ENCODE data around the gene SAMD11.
"Not testable (repeated sequence)": the region's sequence is repeated elsewhere in the genome, so short reads cannot be mapped to it uniquely, and the experiment has no call there.

Gene SAMD11

DNA sequence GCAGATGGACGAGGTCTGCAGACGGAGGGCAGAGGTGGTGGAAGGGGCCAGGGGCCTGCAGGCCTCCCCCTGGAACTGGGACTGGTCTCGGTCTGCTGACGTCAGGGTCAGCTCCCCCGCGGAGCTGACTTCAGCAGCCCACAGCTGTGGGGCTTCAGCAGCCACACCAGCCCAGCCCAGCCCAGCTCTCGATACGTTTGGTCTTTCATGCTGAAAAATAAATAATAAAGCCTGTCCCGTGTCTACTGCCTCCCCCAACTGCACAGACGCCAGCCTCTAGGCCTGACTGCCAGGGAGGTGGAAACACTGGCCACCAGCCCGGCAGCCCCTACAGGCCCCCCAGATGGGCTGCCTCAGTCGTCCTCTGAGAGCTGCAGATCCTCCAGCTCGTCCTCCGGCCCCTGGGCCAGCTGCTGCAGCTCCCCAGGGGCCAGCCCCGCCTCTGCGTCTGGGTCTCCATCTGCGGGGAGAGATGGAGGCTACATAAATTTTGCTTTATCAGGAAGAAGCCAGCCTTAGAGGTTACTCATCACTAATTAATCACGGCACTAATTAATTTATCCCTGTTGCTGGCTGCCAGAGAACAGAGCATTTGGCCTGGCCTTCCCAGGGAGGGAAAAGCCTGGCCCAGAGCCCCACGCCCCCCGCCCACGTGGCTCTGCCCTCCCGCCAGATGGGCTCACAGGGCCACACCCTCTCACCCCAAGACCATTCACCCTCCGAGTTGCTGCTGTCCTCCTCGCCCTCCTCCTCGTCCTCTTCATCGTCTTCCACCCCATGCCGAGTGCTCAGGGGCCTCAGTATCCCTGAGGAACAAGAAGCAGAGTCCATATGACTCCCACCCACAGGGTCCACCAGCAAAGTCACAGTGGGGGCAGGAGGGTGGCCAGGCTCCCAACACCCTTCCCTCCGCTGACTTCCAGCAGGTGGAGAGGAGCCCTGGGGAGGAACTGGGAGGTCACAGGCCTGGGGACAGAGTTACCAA is 20.9 kb downstream of the SAMD11 start:
- no peak for DNase-seq (ENCODE audit: low read depth in 2 of 2)

DNA sequence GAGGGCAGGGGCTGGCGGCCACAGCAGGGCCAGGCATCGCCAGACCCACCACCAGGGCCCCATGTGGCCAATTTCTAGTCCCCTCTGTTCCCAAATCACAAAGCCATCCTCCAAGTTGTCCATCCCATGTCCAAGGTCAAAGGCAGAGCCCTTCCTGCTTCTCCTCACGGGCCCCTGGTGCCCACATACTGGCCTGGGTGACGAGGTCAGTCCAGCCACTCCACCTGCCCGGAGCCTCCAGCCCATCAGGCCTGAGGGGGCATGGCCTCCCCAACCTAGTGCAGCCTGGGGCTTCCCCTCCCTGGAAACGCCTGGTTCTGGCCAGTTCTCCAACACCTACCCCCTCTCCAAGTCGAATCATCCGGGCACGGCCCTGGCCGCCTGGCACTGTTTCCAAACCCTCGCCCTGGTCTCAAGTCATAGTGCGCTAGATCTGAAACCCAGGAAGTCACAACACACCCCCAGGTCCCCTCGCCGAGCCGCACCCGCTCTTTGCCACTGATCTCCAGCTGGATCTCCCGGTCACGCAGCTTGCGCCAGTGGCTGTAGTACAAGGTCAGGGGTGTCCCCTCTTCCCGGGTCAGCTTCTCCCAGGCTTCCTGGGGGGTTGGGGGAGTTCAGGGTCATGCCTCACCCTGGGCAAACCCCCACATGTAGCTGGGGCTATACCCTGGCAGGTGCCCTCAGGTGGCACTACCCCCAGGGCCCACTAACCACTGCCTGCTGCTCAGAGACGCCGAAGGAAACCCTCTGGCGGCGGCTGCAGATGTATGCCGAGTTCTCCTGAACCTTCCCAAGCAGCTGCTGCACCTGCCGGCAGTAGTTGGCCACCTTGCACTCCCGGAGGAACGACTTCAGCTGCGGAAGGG is 22.2 kb downstream of the SAMD11 start:
- DNase-seq (ENCODE audit: low read depth in 2 of 2), result no peak

DNA sequence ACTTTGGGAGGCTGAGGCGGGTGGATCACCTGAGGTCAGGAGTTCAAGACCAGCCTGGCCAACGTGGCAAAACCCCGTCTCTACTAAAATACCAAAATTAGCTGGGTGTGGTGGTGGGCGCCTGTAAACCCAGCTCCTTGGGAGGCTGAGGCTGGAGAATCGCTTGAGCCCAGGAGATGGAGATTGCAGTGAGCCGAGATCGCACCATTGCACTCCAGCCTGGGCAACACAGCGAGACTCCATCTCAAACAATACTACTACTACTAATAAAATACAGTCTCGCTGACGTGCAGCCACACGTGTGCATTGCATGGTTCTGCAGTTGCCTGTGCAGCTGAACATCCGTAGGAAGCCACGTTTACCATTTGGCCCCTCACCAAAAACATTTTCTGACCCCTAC is 23.1 kb downstream of the SAMD11 start:
- DNase-seq (ENCODE audit: low read depth in 2 of 2), result not testable (repeated sequence)

DNA sequence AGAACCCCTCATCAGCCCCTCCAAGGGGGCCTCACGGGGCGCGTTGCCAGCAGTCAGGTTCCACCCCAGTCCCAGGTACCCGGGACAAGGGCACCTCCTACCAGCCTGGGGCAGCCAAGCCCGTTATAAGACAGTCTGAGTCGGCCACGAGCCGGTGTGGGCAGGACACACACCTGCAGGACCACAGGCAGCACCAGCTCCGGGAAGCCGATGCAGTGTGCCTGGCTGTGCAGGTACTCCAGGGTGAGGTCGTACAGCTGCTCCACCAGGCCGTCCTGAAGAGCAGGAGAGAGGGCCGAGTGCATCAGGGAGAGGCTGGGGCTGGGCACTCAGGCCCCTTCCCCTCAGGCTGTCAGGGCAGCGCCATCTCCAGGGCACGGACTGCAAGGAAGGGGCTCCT is 24.2 kb downstream of the SAMD11 start:
- DNase-seq (ENCODE audit: low read depth in 2 of 2), result no peak

DNA sequence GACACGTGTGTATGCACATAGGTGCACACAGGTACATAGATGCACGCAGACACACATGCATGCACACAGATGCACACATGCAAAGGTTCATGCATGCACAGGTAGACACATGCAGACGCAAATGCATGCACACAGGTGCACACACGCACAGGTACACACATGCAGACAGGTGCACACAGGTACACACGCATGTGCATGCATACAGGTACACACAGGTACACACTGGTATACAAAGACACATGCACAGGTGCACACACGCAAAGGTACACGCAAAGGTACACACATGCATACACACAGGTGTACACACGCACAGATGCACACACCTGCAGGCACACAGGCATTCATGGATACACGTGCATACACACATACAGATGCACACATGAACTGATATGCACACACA is 26.5 kb downstream of the SAMD11 start:
- DNase-seq (ENCODE audit: low read depth in 2 of 2), result no peak

DNA sequence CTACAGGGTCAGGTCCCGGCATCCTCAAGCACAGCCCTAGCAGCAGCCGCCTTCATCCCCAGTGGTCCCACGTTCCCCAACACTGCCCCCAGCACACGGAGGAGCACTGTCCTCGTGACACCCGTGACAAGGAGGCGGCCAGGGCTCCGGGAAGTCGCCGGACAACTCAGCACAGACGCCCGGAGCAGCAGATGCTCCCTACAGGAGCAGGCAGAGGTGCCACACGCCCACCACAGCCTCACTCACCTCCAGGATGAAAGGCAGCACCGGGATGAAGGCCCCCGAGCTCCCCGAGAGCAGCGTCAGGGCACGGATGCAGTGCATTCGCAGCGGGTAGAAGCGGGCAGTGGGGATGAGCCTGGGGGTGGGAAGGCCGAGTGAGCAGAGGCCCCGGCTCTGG is 27.2 kb downstream of the SAMD11 start:
- DNase-seq (ENCODE audit: low read depth in 2 of 2), result no peak

DNA sequence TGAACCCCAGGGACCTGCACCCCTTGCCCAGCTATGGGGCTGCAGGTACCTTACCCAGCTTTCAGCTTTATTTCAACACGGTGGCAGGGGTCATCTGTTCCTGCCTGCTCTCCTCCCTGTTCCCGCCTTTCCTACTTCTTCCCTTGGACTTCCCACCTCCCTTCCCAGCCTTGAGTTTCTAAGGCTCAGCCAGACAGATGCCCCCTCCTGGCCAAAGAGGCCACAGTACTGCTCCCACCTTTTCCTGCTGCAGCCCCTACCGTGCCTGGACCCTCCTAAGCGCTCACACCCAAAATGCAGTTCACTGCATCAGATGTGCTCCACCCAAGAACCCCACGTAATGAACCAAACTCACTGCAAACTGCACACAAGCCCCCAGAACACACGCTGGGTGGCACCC is 27.6 kb downstream of the SAMD11 start:
- no peak for DNase-seq (ENCODE audit: low read depth in 2 of 2)

DNA sequence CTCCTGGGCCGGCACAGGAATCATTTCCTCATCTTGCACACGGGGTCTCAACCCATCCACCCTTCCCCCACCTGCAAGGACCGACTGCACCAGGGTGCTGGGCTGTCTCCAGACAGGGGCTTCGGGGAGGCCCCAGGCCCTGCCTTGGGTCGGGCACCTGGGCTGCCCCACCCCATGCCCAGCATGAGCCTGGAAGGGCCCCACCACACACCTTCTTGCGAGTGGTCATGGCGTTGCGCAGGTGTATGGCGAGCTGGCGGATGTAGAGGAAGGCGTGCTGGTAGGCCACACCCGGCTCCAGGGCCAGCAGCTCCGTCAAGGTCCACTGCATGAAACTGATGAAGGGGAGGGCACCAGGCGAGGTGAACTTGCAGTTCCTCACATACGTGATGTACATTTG is 28.5 kb downstream of the SAMD11 start:
- DNase-seq (ENCODE audit: low read depth in 2 of 2), result no peak

DNA sequence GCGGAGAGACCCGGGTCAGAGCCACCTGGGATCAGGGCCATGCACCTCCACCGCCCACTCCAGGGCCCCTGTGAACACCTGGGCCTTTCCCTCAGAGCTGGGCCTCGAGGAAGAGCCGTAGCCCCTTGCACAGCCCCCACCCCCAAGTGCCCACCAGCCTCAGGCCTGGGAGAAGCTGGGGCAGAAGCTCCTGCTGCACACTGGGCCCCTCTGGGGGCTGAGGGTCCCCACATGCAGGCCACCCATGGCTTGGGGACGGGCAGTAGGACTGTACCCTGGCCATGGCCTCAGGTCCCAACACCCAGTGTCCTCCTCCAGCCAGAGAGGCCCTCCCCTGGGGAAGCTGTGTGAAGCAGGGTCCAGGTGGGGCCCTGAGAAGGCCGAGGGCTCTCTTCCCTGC is 28.9 kb downstream of the SAMD11 start:
- DNase-seq (ENCODE audit: low read depth in 2 of 2), result no peak

DNA sequence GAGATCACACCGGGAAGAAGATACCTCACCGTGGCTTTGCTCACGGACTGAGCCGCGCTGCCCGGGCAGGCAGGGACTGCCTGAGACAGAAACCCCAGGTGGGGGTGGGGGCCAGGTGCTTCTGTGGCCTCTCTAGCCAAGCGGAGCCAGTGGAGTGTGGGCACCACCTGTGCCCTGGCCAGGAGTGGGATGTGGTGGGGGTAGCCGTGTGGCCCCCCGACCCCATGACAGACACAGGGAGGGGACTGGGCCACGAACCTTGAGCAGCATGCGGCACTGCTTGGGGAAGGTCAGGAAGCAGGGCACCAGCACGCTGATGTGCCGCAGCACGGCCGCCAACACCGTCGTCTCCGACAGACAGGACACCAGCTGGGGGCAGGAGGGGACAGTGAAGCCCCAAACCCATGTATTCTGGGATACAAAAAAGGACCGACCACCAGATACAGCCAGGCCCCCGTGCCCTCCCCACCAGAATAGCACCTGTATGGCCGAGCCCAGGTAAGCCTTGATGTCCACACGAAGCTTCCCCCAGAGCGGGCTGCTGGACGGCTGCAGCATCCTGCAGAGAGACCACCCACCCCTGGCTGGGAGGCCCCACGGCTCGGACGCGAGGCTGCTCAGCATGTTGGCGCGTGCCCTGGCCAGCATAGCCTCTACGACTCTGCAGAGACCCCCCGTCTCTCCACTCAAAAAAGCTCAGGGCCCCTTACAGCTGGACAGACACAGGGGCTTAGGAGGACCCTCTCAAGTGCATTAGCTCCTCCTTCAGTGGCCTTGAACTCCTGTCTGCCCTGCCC is 30.0 kb downstream of the SAMD11 start:
- DNase-seq (ENCODE audit: low read depth in 2 of 2), result no peak

DNA sequence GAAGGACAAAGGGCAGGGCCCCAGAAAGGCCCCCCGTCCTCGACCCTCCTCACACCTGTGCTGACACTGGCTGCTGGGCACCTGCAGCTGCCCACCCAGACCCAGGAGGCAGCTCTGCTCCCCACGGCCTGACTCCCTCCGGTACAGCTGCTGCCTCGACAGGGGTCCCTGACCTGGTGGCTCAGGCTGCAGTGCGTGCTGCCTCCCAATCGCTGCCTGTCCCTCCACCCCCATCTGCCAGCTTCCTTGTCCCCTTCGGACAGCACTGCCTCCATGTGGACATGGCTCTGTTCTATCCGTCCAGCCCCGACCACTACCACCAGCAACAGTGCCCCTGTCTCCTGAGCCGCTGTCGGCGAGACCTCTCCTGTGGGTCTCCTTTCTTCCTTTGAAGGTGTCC is 31.2 kb downstream of the SAMD11 start:
- DNase-seq (ENCODE audit: low read depth in 2 of 2), result no peak

DNA sequence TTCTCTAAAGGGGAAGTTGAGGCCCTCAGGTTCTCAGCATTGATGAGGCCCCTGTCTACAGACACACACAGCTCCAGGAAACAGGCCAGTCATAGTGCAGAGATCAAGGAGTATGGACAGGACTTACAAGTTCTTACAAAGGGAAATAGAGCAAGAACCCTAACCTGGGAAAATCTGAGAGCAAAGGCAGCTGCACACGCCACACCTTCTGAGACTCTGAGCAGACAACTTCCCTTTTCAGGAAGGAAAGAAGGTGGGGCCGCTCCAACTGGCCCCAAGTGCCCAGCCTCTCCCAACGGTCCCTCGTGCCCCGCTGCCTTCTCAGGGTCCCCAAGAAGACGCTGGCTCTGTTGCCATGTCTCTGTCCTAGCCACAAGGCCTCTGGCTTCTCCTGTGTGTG is 31.8 kb downstream of the SAMD11 start:
- no peak for DNase-seq (ENCODE audit: low read depth in 2 of 2)

DNA sequence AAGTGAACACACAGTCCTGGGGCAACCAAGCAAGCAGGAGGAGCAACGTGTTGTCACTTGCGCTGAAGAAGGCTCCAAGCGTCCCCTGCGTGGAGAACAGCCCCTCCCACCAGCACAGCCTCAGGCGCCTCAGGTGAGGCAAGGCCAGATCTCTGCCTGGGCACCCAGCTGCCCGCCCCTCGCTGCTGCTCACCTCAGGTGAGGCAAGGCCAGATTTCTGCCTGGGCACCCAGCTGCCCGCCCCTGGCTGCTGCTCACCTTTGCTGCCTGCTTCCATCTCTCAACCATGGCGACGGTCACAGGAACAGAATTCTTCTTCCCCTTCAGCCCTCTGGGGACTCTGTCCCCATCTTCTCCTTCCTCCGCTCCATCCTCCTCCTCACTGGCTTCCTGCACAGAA is 32.9 kb downstream of the SAMD11 start:
- DNase-seq (ENCODE audit: low read depth in 2 of 2), result no peak

DNA sequence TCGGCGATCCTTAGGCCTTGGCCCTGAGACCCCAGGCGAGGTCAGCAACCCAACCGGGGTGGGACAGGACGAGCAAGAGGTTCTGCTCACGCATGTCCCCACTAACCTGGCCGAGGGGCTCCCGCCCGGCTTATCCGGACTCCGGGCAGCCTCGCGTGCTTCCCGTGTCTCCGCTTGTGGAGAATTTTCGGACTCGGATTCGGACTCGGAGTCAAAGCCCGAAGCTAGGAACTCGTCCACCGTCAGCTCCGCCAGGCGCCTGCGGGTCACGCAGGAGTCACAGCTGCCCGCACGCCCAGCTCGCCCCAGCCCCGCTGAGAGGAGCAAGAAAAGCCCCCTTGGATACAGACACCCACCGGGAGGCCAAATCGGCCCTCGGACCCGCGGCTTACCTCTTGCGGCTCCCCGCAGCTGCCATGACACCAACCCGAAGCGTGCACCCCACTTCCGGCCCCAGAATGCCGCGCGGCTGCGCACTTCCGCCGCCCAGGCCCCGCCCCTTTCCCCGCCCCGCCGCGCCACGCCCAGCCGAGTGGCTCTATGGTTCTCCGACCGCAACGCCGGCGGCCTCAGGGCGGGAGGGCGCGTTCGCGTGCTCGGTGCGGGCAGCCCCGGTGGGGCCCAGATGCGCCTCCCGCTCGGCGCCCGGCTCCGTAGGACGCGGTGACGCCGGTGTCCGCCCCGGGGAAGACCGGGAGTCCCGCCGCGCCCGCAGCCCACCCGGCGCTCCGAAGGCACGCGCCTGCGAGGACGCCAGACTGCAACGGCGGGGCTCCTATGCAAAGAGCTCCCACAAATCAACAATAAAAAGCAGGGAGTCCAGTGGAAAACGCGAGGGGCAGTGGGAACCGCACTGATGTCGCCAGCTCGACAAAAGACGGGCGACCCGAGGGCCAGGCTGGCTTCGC is 35.4 kb downstream of the SAMD11 start, which contains the start of gene NOC2L:
Gene NOC2L (minus strand): TSS at position 434 of the 908 bp plus-strand sequence. CDS start 16 bp downstream, at position 418.
- DNase-seq (ENCODE audit: low read depth in 2 of 2), result peak; percentile 98 to 99

DNA sequence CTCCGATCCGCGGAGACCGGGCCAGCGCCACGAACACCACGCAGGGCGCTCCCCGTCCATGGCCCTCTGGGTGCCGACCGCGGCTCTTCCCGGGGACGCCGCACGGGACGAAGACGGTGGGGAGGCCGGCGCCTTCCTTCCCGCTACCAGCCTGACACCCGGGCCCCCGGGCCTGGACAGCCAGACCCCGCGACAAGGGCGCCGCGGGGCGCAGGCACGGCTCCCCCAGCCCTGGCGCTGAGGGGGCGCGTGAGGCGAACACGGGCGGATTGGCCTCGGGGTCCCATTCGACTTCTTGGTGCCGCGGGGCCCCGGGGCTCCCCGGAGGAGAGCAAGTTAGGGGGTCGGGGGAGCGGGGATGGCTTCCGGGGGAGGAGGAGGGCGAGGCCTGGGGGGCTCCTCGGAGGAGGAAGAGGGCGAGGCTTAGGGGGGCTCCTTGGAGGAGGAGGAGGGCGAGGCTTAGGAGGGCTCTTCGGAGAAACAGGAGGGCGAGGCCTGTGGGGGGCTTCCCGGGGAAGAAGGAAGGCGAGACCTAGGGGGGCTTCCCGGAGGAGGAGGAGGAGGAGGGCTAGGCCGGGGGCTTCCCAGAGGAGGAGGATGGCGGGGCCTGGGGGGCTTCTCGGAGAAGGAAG is 36.1 kb downstream of the SAMD11 start:
- no peak for DNase-seq (ENCODE audit: low read depth in 2 of 2)

DNA sequence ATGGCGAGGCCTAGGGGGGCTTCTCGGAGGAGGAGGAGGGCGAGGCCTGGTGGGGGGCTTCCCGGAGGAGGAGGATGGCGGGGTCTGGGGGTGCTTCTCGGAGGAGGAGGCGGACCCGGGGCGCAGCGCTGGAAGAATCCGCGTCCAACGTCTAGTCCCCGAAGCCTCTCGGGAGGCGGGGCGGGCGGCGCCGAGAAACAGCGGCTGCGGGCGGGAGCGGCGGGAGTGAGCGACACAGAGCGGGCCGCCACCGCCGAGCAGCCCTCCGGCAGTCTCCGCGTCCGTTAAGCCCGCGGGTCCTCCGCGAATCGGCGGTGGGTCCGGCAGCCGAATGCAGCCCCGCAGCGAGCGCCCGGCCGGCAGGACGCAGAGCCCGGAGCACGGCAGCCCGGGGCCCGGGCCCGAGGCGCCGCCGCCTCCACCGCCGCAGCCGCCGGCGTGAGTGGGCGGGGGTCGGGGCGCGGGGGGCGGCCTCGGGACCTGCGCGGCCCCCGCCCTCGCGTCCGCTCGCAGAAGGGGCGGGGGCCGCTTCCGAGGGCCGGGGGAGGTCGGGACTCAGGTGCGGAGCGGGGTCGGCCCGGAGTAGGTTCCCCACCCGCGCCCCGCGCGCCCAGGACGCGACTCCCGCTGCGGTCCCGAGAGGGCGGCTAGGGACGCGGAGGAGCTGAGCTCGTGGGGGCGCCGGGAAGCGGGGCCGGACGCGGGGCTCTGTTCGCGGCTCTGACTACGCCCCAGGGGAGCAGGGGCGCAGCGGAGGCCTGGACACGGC is 36.8 kb downstream of the SAMD11 start, which contains the start of gene KLHL17:
Gene KLHL17 (plus strand): TSS at position 222 of the 769 bp plus-strand sequence. CDS start 110 bp downstream, at position 332.
- peak; percentile 56 to 63 for DNase-seq (ENCODE audit: low read depth in 2 of 2)

DNA sequence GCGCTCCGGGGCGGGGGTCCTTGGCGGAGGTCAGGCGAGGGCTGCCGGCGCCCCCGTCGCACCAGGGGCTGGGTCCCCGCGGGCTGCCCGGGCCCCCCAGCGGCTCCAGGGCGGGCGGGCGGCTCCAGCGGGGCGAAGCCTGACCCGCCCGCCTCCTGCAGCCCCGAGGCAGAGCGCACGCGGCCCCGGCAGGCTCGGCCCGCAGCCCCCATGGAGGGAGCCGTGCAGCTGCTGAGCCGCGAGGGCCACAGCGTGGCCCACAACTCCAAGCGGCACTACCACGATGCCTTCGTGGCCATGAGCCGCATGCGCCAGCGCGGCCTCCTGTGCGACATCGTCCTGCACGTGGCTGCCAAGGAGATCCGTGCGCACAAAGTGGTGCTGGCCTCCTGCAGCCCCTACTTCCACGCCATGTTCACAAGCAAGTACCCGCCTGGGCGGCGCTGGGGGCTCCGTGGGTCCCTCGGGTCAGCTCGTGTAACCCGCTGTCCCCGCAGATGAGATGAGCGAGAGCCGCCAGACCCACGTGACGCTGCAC is 37.5 kb downstream of the SAMD11 start:
- no peak for DNase-seq (ENCODE audit: low read depth in 2 of 2)

DNA sequence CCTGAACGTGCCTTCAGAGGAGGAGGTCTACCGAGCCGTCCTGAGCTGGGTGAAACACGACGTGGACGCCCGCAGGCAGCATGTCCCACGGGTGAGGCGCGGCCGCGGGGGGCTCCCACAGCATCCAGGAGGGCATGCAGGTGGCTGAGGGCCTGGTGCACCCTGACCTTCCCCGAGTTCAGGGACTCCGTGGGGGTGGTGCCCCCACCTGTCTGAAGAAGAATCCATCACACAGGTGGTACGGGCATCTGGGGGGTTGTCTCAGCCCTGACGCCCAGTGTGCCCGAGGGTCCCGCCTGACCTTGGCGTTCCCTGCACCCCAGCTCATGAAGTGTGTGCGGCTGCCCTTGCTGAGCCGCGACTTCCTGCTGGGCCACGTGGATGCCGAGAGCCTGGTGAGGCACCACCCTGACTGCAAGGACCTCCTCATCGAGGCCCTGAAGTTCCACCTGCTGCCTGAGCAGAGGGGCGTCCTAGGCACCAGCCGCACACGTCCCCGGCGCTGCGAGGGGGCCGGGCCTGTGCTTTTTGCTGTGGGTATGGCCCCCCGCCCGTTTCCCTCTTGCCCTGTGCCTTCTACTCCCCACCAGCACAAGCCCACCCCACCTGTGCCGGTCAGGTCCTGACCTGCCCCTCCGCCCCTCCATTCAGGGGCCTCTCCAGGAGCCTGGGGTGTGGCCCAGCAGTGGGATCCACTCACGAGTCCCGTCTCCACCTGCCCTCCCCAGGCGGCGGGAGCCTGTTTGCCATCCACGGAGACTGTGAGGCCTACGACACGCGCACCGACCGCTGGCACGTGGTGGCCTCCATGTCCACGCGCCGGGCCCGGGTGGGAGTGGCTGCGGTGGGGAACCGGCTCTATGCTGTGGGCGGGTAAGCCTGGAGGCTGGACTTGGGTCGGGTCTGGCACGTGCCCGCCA is 38.9 kb downstream of the SAMD11 start:
- no peak for DNase-seq (ENCODE audit: low read depth in 2 of 2)

All from stimulated activated CD8-positive, alpha-beta memory T cell treated with anti-CD3 and anti-CD28 coated beads, Interleukin-7, amount 100 ng/mL, for 1 hour (primary cell).